Effector CD4-positive, alpha-beta T cell (primary cell): ENCODE measurements around the gene KCNJ13. TPM values are rescaled to one million over a fixed set of nuclear protein-coding genes. Genes with fewer than 3 reads are reported as not detected.

Experiments
- DNase-seq: peaks from one replicate; pipeline ENCODE4 v3.0.0-alpha.2; 2020
- total RNA-seq: gene quantifications from one replicate; lab custom pipeline; 2026; lab: John Stamatoyannopoulos, UW

The KCNJ13 gene
- total RNA-seq = not detected

DNA sequence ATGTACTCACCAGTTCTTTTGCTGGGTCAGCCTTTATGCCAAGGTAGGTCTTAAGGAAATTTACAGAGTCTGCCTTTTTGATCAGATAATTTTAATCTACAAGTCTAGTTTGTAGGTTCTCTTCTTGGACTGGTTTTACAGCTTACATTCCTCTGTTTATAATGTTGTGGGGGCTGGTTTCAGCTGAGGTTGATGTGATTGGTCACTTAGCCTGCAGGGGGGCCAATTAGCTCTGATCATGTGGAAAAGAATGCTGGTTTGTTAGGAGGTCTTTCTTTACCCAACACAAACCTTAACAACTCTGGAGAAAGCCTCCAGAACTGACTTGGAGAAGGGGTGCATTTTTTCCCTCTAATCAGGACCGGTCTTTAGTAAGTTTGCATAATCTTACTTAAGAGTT lies at the start of gene KCNJ13:
Gene KCNJ13 (minus strand): TSS at position 131 of the 400 bp plus-strand sequence. CDS start 5,203 bp downstream, outside the sequence.
- DNase-seq = no peak

DNA sequence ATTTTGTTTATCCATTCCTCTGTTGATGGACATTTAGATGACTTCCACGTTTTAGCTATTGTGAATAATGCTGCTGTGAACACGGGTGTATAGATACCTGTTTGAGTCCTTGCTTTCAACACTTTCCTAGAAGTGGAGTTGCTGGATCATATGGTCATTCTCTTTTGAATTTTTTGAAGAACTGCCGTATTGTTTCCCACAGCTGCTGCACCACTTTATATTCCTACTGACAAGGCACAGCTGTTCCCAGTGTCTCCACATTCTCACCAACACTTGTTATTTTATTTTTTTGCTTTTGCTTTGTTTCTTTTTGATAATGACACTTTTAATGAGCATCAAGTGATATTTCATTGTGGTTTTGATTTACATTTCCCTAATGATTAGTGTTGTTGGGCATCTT lies 41.4 kb upstream of the KCNJ13 start:
- DNase-seq = no peak

GRCh38 chr2:232816657-232817056 lies 40.3 kb upstream of the KCNJ13 start:
- DNase-seq = no peak

GRCh38 chr2:232815569-232815968 lies 39.2 kb upstream of the KCNJ13 start:
- DNase-seq = no peak

- DNase-seq = no peak
Measured at GRCh38 chr2:232810444-232810843, 34.1 kb upstream of the KCNJ13 start.

DNA sequence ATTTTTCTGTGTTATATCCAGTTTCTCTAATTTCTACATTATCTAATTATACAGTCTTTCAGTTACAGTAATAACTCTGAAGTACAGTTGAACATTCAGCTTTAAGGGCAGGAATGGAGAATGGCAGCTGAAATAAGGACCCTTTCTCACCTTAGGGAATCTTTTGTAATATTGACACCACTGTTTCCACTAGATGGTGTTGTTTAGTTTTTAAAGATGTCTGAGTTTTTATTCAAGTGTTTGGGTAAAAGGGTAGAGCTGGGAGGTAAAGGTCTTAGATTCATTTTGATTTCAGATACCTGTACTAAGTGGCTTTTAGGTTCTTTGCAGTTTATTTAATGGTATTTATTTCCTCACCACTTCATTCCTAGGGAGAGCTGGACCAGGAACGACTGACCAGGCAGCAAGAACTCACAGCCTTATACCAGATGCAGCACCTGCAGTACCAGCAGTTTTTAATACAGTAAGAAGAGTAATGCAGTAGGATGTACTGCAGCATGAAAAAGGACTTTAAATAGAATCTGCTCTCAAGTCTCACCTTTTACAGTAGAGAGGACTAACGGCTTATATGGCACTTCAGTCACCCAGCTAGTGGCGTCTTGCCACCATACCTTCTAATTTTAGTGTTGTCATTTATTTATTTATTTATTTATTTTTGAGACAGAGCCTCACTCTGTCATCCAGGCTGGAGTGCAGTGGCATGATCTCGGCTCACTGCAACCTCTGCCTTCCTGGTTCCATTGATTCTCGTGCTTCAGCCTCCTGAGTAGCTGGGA lies 33.2 kb upstream of the KCNJ13 start:
- no peak for DNase-seq

DNA sequence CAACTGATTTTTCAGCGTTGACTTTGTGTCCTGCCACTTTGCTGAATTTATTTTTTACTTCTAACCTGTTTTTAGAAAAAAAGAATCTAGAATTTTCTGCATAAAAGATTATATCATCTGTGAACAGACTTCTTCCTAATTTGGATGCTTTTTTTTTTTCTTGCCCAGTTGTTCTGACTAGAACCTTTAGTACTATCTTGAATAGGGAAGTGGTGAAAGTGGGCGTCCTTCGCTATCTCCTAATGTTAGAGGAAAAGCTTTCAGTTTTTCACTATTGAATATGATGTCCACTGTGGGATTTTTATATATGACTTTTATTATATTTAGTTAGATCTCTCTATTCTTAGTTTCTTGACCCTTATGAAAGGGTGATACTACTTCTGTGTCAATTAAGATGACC lies 25.7 kb upstream of the KCNJ13 start:
- DNase-seq = no peak

GRCh38 chr2:232800166-232800565 lies 23.8 kb upstream of the KCNJ13 start:
- DNase-seq = no peak

- DNase-seq = no peak
Measured at GRCh38 chr2:232798187-232798586, 21.8 kb upstream of the KCNJ13 start.

DNA sequence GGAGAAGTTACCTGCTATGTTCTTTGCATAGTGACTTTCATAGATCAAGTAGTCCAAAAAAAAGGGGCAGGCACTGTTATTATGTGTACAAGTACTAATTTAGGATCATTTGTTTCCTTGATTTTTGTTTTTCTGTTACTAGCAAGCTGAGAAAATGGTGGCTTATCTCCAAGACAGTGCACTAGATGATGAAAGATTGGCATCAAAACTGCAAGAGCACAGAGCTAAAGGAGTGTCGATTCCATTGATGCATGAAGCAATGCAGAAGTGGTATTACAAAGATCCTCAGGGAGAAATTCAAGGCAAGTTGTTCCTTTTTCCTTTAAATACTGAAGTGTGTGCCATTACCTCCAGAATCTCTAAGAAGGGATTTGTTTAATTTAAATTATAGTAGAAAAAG lies 19.6 kb upstream of the KCNJ13 start:
- no peak for DNase-seq

GRCh38 chr2:232794981-232795380 lies 18.6 kb upstream of the KCNJ13 start:
- no peak for DNase-seq

- DNase-seq = no peak
Measured at GRCh38 chr2:232793271-232793670, 16.9 kb upstream of the KCNJ13 start.

DNA sequence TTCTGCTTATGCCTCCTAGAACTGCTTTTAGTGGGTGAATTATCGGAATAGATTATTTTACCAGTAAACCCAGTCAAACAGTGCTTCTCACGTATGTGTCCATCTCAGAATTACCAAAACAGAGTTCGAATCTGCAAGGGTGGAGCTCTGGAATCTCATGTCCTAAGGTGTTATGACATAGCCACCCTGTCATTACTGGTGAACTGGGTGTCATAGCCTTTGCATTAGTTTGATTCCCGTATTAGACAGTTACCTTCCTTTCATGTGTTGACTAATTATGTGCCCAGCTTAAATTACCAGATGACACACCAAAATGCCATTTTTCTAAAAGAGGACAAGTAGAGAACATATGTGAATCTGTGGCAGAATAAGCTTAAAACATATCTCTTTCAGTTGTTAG lies 15.2 kb upstream of the KCNJ13 start:
- DNase-seq = no peak

- DNase-seq = no peak
Measured at GRCh38 chr2:232789082-232789481, 12.7 kb upstream of the KCNJ13 start.

DNA sequence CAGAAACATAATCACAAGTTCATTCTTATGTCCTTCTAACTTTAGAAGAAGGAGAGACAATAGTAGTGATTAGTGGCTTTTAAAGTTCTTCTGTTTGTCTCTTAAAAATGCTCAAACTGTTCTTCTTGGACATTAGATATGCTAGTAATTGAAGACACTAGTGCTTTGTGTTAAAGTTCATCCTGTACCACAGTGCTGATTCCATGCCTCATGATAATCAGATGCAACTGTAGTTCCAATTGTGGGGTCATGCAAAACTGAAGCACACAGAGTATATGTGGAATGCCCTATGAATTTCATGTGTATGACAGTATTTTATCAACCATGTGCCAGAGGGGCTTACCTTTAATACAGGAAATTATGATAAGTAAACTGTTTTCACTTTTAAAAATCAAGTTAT lies 11.4 kb upstream of the KCNJ13 start:
- no peak for DNase-seq

DNA sequence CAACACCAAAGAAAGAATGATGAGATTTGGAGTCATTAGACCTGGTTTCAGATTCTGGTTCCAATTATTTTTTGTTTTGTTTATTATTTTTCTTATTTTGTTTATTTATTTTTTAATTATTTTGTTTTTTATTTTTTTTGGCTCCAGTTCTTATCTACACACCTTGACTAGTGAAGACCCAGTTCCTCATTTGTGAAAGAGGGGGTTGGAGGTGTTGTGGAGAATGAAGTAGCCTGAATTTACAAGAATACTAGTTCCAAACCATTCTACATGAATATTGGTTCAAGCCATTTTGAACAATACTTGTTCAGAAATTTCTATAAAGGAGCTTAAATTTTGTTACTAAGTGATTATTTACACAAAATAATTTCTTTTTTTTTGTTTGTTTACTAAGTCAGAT lies 6.9 kb upstream of the KCNJ13 start:
- DNase-seq = no peak

DNA sequence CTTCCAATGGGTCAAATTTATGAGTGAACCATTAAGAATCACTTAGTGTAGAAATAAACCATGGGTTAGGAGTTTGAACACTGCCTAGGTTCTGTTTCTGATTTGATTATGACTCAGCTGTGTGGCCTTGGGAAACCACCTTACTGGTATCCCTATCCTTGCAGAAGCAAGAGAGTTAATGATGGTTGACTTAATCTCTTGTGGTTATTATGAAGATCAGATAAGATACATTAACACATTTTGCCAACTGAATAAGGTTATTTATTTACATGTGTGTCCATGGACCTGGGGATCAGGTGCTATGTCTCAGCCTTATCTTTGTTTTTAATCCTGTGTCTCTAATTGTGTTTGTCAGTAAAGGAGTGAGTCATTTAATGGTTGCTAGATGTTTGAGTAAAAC lies 5.4 kb upstream of the KCNJ13 start:
- no peak for DNase-seq

DNA sequence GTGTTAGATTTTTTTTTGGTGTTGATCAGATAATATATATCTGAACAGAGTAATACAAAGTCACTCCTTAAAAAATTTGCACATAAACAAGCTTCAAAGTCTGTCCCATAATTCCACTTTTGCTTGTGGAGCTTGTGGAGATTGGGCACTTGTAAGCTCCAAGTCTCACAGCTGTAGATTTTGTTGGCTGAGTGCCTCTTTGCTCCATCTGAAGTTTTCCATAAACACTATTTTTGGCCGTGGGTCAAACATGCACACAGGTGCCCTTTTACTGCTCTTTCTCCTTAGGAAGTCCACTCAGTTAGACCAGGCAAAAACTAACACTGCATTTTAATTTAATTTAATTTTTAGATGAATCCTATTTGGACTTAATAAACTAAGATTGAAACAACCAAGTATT lies 3.6 kb upstream of the KCNJ13 start:
- DNase-seq = no peak

DNA sequence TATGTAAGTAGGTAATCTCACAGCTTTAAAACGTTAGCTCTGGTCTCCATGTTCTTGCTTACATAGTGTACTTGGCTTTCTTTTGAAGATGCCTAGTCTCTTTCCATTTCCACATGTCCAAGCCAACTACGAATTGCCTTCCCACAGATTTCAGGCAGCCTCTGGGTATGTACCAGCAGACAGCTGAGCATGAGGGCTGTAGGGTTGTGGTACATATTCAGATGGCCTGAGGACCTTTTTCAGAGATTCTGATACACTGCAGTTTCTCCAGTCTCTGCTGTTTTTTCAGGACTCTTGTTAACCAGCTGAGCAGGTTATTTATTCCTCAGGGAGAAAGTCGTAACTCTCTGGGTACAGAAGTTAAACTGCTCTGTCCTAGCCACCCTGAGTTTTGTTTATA lies 3.1 kb upstream of the KCNJ13 start:
- DNase-seq = no peak

DNA sequence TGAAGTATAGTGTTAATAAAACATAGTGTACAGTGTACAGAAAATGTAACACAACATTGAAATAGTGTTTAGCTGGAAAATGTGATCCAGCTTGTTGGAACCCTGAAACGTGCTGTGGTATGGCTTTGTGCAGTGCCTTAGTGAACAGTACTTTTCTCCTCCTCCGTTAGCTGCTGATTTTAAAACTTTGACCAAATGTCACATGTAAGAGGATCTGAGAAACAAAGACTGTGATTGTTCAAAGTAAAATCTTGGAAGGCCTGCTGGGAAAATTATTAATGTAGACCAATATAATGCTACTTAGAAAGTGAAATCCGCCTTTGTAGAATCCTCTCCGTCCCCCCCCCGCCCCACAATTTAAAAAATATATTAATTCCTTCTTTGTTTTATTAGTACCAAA lies 911 bp upstream of the KCNJ13 start:
- DNase-seq = no peak

DNA sequence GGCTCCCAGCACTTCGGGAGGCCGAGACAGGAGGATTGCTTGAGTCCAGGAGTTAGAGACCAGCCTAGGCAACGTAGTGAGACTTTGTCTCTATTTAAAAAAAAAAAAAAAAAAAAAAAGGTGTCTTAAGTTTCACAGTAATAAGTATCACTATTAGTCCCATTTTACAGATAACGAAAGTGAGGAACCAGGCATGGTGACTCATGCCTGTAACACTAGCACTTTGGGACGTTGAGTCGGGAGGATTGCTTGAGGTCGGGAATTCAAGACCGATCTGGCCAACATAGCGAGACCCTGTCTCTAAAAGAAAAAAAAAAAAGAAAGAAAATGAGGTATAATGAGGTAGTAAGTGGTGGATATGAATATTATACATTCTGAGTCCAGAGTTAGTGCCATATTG lies 2.5 kb downstream of the KCNJ13 start:
- no peak for DNase-seq

- DNase-seq = no peak
Measured at GRCh38 chr2:232772531-232772930, 3.8 kb downstream of the KCNJ13 start.

GRCh38 chr2:232771870-232772269 lies 4.5 kb downstream of the KCNJ13 start:
- DNase-seq = no peak

DNA sequence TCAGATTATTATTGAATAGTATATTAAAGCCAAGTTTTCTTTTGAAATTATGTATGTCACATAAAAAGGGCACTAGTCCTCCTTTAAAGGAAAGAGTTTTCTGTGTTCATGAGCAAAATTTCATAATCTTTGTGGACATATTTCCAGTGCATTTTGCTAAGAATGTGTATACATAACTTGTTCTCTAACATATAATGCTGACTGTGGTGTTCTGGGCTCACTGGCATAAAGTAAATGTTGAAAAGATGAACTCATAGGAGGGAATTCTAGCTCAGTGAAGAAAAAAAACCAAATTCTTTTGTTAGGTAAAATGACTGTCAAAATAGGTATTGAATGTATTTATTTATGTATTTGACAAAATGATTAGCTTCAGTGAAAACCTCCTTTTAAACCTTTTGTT lies 6.2 kb downstream of the KCNJ13 start:
- no peak for DNase-seq

DNA sequence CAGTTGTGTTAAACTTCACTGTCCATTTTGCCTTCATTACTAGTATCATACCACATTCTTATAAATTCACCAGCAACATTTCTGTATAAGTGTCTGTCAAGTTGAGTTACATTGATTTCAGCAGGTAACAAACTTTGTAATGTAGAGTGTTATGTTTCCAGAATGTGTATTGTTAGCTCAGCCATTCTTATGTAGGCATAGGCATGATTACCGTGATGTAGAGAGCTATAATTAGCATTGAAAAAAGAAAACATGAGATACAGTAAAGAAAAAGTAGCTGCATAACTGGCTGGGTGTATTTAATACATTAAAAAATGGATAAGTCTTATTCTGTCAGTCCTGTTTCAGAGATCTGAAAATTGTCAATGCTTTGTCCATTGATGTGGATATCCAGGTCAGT lies 8.5 kb downstream of the KCNJ13 start:
- DNase-seq = no peak
